ENCODE results near the gene TAF5L. TPM values are rescaled to one million over a fixed set of nuclear protein-coding genes. Genes with fewer than 3 reads are reported as not detected.
A peak's percentile ranks its signal among the peaks of the same experiment; 100 is the strongest.

Gene TAF5L
- 10 to 100 TPM; 14.1 to 25.0 TPM for total RNA-seq

- ATAC-seq (replicated peaks): peak; percentile 96
- Mint-ChIP-seq H3K27me3 (no peaks in the 10 kb centered on the region), H3K4me1 (peaks cover 35% of the 10 kb centered on the region), H3K27ac (peak within 1 kb of the TSS; percentile 95), H3K36me3 (ENCODE audit: low read depth) (peaks cover 42% of the 10 kb centered on the region), H3K9me3 (no peaks in the 10 kb centered on the region), H3K4me3 (peak within 1 kb of the TSS; percentile 96)
Observed at GRCh38 chr1:229625915-229626831, at the start of gene TAF5L, which contains the start of gene URB2. Gene TAF5L, minus strand, starts transcription at chr1:229626122. Its CDS starts 11,640 bp downstream, at chr1:229614482. Gene URB2, plus strand, starts transcription at chr1:229626247. Its CDS starts 1,387 bp downstream, at chr1:229627634.

- no peaks in the 10 kb centered on the region for H3K4me1 Mint-ChIP-seq
- no peak overlapping the region for H3K4me3 Mint-ChIP-seq
- ATAC-seq (replicated peaks): no peak
- H3K9me3 Mint-ChIP-seq: no peaks in the 10 kb centered on the region
- H3K27me3 Mint-ChIP-seq: no peaks in the 10 kb centered on the region
- H3K36me3 Mint-ChIP-seq (ENCODE audit: low read depth): no peaks in the 10 kb centered on the region
- H3K27ac Mint-ChIP-seq: no peak overlapping the region
Observed at GRCh38 chr1:229675396-229675795, 49.5 kb upstream of the TAF5L start.

- Mint-ChIP-seq H3K4me3 (no peak overlapping the region), H3K27me3 (no peaks in the 10 kb centered on the region), H3K9me3 (no peaks in the 10 kb centered on the region), H3K27ac (no peak overlapping the region), H3K4me1 (no peaks in the 10 kb centered on the region), H3K36me3 (ENCODE audit: low read depth) (no peaks in the 10 kb centered on the region)
- ATAC-seq (replicated peaks): no peak
Observed at GRCh38 chr1:229674042-229674441, 48.1 kb upstream of the TAF5L start.

- no peak overlapping the region for H3K27ac Mint-ChIP-seq
- no peak for ATAC-seq (replicated peaks)
- H3K27me3 Mint-ChIP-seq: no peaks in the 10 kb centered on the region
- H3K4me3 Mint-ChIP-seq: no peak overlapping the region
- H3K4me1 Mint-ChIP-seq: no peaks in the 10 kb centered on the region
- H3K36me3 Mint-ChIP-seq (ENCODE audit: low read depth): peaks cover 13% of the 10 kb centered on the region
- no peaks in the 10 kb centered on the region for H3K9me3 Mint-ChIP-seq
Observed at GRCh38 chr1:229672246-229672645, 46.3 kb upstream of the TAF5L start.

GRCh38 chr1:229671310-229671709, 45.4 kb upstream of the TAF5L start:
- Mint-ChIP-seq H3K27me3 (no peaks in the 10 kb centered on the region), H3K36me3 (ENCODE audit: low read depth) (peaks cover 14% of the 10 kb centered on the region), H3K4me3 (no peak overlapping the region), H3K4me1 (no peaks in the 10 kb centered on the region), H3K9me3 (no peaks in the 10 kb centered on the region), H3K27ac (no peak overlapping the region)
- ATAC-seq (replicated peaks): no peak

- H3K4me1 Mint-ChIP-seq: no peaks in the 10 kb centered on the region
- no peak overlapping the region for H3K4me3 Mint-ChIP-seq
- H3K27me3 Mint-ChIP-seq: no peaks in the 10 kb centered on the region
- peaks cover 14% of the 10 kb centered on the region for H3K36me3 Mint-ChIP-seq (ENCODE audit: low read depth)
- no peaks in the 10 kb centered on the region for H3K9me3 Mint-ChIP-seq
- no peak overlapping the region for H3K27ac Mint-ChIP-seq
- no peak for ATAC-seq (replicated peaks)
Observed at GRCh38 chr1:229669333-229669732, 43.4 kb upstream of the TAF5L start.

GRCh38 chr1:229666585-229666984, 40.7 kb upstream of the TAF5L start:
- Mint-ChIP-seq H3K9me3 (no peaks in the 10 kb centered on the region), H3K4me3 (no peak overlapping the region), H3K27ac (no peak overlapping the region), H3K27me3 (no peaks in the 10 kb centered on the region), H3K4me1 (no peaks in the 10 kb centered on the region), H3K36me3 (ENCODE audit: low read depth) (peaks cover 22% of the 10 kb centered on the region)
- ATAC-seq (replicated peaks): no peak

- no peak overlapping the region for H3K4me3 Mint-ChIP-seq
- H3K9me3 Mint-ChIP-seq: no peaks in the 10 kb centered on the region
- no peak overlapping the region for H3K27ac Mint-ChIP-seq
- H3K27me3 Mint-ChIP-seq: no peaks in the 10 kb centered on the region
- no peaks in the 10 kb centered on the region for H3K4me1 Mint-ChIP-seq
- H3K36me3 Mint-ChIP-seq (ENCODE audit: low read depth): peaks cover 27% of the 10 kb centered on the region
- no peak for ATAC-seq (replicated peaks)
Observed at GRCh38 chr1:229665912-229666558, 40.1 kb upstream of the TAF5L start.

- H3K27ac Mint-ChIP-seq: no peak overlapping the region
- peaks cover 45% of the 10 kb centered on the region for H3K36me3 Mint-ChIP-seq (ENCODE audit: low read depth)
- H3K27me3 Mint-ChIP-seq: no peaks in the 10 kb centered on the region
- no peak overlapping the region for H3K4me3 Mint-ChIP-seq
- H3K4me1 Mint-ChIP-seq: no peaks in the 10 kb centered on the region
- ATAC-seq (replicated peaks): peak; percentile 97
- H3K9me3 Mint-ChIP-seq: no peaks in the 10 kb centered on the region
Observed at GRCh38 chr1:229664133-229664689, 38.3 kb upstream of the TAF5L start.

GRCh38 chr1:229661897-229662296, 36.0 kb upstream of the TAF5L start:
- H3K36me3 Mint-ChIP-seq (ENCODE audit: low read depth): peaks cover 54% of the 10 kb centered on the region
- peaks cover 11% of the 10 kb centered on the region for H3K4me1 Mint-ChIP-seq

GRCh38 chr1:229661022-229661877, 35.3 kb upstream of the TAF5L start:
- Mint-ChIP-seq H3K27ac (no peak overlapping the region), H3K4me3 (no peak overlapping the region), H3K27me3 (no peaks in the 10 kb centered on the region), H3K9me3 (no peaks in the 10 kb centered on the region), H3K4me1 (peaks cover 11% of the 10 kb centered on the region), H3K36me3 (ENCODE audit: low read depth) (peaks cover 60% of the 10 kb centered on the region)
- ATAC-seq (replicated peaks): peak; percentile 57

More at GRCh38 chr1:229661897-229662296, 36.0 kb upstream of the TAF5L start:
- Mint-ChIP-seq H3K27ac (no peak overlapping the region), H3K9me3 (no peaks in the 10 kb centered on the region), H3K27me3 (no peaks in the 10 kb centered on the region), H3K4me3 (no peak overlapping the region)
- no peak for ATAC-seq (replicated peaks)

GRCh38 chr1:229657993-229658755, 32.3 kb upstream of the TAF5L start:
- no peak overlapping the region for H3K4me3 Mint-ChIP-seq
- H3K36me3 Mint-ChIP-seq (ENCODE audit: low read depth): peaks cover 91% of the 10 kb centered on the region
- H3K27me3 Mint-ChIP-seq: no peaks in the 10 kb centered on the region
- no peaks in the 10 kb centered on the region for H3K9me3 Mint-ChIP-seq
- peak overlapping the region; percentile 2 for H3K27ac Mint-ChIP-seq
- ATAC-seq (replicated peaks): peak; percentile 60
- H3K4me1 Mint-ChIP-seq: peaks cover 11% of the 10 kb centered on the region

GRCh38 chr1:229655781-229656180, 29.9 kb upstream of the TAF5L start:
- ATAC-seq (replicated peaks): no peak
- H3K27me3 Mint-ChIP-seq: no peaks in the 10 kb centered on the region
- no peak overlapping the region for H3K4me3 Mint-ChIP-seq
- H3K9me3 Mint-ChIP-seq: no peaks in the 10 kb centered on the region
- H3K36me3 Mint-ChIP-seq (ENCODE audit: low read depth): peaks cover 99% of the 10 kb centered on the region
- H3K4me1 Mint-ChIP-seq: peaks cover 11% of the 10 kb centered on the region
- H3K27ac Mint-ChIP-seq: no peak overlapping the region
